IMR-90 (cell line): Measurements from ENCODE around the gene MBL2. TPM values are rescaled to one million over a fixed set of nuclear protein-coding genes. Genes with fewer than 3 reads are reported as not detected.
A peak's percentile ranks its signal among the peaks of the same experiment; 100 is the strongest.

Experiments
- ATAC-seq: fragments of 200-7000 bp; cut with Tn5 transposase; 2 replicates; pipeline ENCODE4 v1.9.1; 2020; ENCODE audit warnings: low read depth, mild to moderate bottlenecking, moderate library complexity
- BruUV-seq: library from RNA; stranded (reverse); fragments of 400-500 nt; replicated peaks from 2 replicates; lab custom pipeline; 2021; lab: Mats Ljungman, UMichigan
- CTCF ChIA-PET: fragments of 300-600 bp; formaldehyde crosslinking; extraction: SDS; loops from one replicate; lab custom pipeline; 2021; ENCODE audit warnings: antibody characterized with exemption; lab: Yijun Ruan, JAX
- POLR2A ChIA-PET: fragments of 300-600 bp; sonication (Branson Sonifier 250); formaldehyde crosslinking; loops from one replicate; lab custom pipeline; 2022; ENCODE audit warnings: antibody characterized with exemption; ENCODE audit not compliant: unreplicated experiment; lab: Charles Lee
- DNase-seq: peaks from one replicate; pipeline ENCODE4 v3.0.0; 2013
- H2AFZ ChIP-seq: replicated peaks from 2 replicates; pipeline ENCODE3; 2013; ENCODE audit warnings: low read length, mild to moderate bottlenecking; ENCODE audit not compliant: poor library complexity
- H2AK5ac ChIP-seq: 2 replicates; pipeline ENCODE4 v1.6.1; 2013; ENCODE audit warnings: low read depth, low read length, inconsistent platforms
- H2AK9ac ChIP-seq: replicated peaks from 2 replicates; pipeline ENCODE3; 2013; ENCODE audit warnings: mild to moderate bottlenecking, low read depth, low read length, moderate library complexity; ENCODE audit not compliant: poor library complexity
- H2BK120ac ChIP-seq: 2 replicates; pipeline ENCODE4 v1.6.1; 2013; ENCODE audit warnings: low read depth, low read length, inconsistent platforms
- H2BK15ac ChIP-seq: 3 replicates; pipeline ENCODE4 v1.6.1; 2013; ENCODE audit warnings: low read depth, low read length, inconsistent platforms
- H2BK20ac ChIP-seq: 2 replicates; pipeline ENCODE4 v1.6.1; 2013; ENCODE audit warnings: low read depth, mild to moderate bottlenecking, inconsistent platforms, low read length, moderate library complexity
- H2BK5ac ChIP-seq: 2 replicates; pipeline ENCODE4 v1.6.1; 2013; ENCODE audit warnings: mild to moderate bottlenecking, low read depth, low read length, inconsistent platforms; ENCODE audit not compliant: poor library complexity, severe bottlenecking
- H3K14ac ChIP-seq: replicated peaks from 2 replicates; pipeline ENCODE4 v1.6.1; 2013; ENCODE audit warnings: low read depth, low read length, inconsistent platforms
- H3K18ac ChIP-seq: 2 replicates; pipeline ENCODE4 v1.6.1; 2013; ENCODE audit warnings: low read depth, low read length, control low read depth
- H3K23ac ChIP-seq: 2 replicates; pipeline ENCODE4 v1.6.1; 2013; ENCODE audit warnings: low read depth, low read length, inconsistent platforms
- H3K27ac ChIP-seq: 2 replicates; pipeline ENCODE4 v1.5.1; 2013; ENCODE audit warnings: mild to moderate bottlenecking, control low read depth, low read length; ENCODE audit not compliant: insufficient read depth
- H3K27me3 ChIP-seq: 2 replicates; pipeline ENCODE4 v1.6.1; 2013; ENCODE audit warnings: low read length; ENCODE audit not compliant: control insufficient read depth, insufficient read depth
- H3K36me3 ChIP-seq: 2 replicates; pipeline ENCODE4 v1.6.1; 2013; ENCODE audit warnings: low read length, mixed read lengths; ENCODE audit not compliant: control insufficient read depth, insufficient read depth
- H3K4ac ChIP-seq: 2 replicates; pipeline ENCODE4 v1.6.1; 2013; ENCODE audit warnings: low read depth, low read length, inconsistent platforms
- H3K4me1 ChIP-seq: 2 replicates; pipeline ENCODE4 v1.6.1; 2013; ENCODE audit warnings: low read length, mixed read lengths; ENCODE audit not compliant: control insufficient read depth, insufficient read depth
- H3K4me2 ChIP-seq: 2 replicates; pipeline ENCODE4 v1.6.1; 2013; ENCODE audit warnings: low read depth, mild to moderate bottlenecking, control low read depth, low read length, moderate library complexity
- H3K4me3 ChIP-seq: 2 replicates; pipeline ENCODE4 v1.5.1; 2013; ENCODE audit warnings: low read depth, mild to moderate bottlenecking, control low read depth, low read length, moderate library complexity; ENCODE audit not compliant: insufficient read depth
- H3K56ac ChIP-seq: 2 replicates; pipeline ENCODE4 v1.6.1; 2013; ENCODE audit warnings: low read length, inconsistent platforms; ENCODE audit not compliant: insufficient read depth; ENCODE audit errors: extremely low read depth
- H3K79me1 ChIP-seq, 2 experiments: 2 replicates each; pipeline ENCODE4 v1.6.1; 2013; ENCODE audit warnings: low read length in 2 of 2, inconsistent platforms in 1 of 2, low read depth in 1 of 2
- H3K9ac ChIP-seq: 2 replicates; pipeline ENCODE4 v1.6.1; 2013; ENCODE audit warnings: low read depth, low read length, control low read depth
- H3K9me1 ChIP-seq: 2 replicates; pipeline ENCODE4 v1.6.1; 2013; ENCODE audit warnings: low read length, inconsistent platforms; ENCODE audit not compliant: insufficient read depth
- H3K9me3 ChIP-seq: 2 replicates; pipeline ENCODE4 v1.6.1; 2013; ENCODE audit warnings: low read length; ENCODE audit not compliant: control insufficient read depth, insufficient read depth
- H4K20me1 ChIP-seq: 2 replicates; pipeline ENCODE4 v1.6.1; 2013; ENCODE audit warnings: low read length, inconsistent platforms; ENCODE audit not compliant: insufficient read depth
- H4K5ac ChIP-seq: 2 replicates; pipeline ENCODE4 v1.6.1; 2013; ENCODE audit warnings: mild to moderate bottlenecking, low read depth, low read length, control low read depth
- H4K8ac ChIP-seq, 2 experiments: 2 replicates each; pipeline ENCODE4 v1.6.1; 2013; ENCODE audit warnings: low read depth in 2 of 2, low read length in 2 of 2, control low read depth in 1 of 2, inconsistent platforms in 1 of 2
- H4K91ac ChIP-seq: 2 replicates; pipeline ENCODE4 v1.6.1; 2013; ENCODE audit warnings: low read depth, low read length, inconsistent platforms; ENCODE audit not compliant: insufficient read depth
- CEBPB ChIP-seq: IDR thresholded peaks from 2 replicates; pipeline ENCODE4 v1.6.1; 2012; ENCODE audit warnings: low read depth, low read length, improper control_type of control experiment
- WGBS, 2 experiments: methylation state at CpG; one replicate each; pipeline versions ENCODE4 v1.1.5 to v1.1.7; 2013; ENCODE audit warnings: missing lambda C conversion rate in 2 of 2; ENCODE audit not compliant: insufficient read length in 1 of 2; ENCODE audit errors: extremely low coverage in 2 of 2; 5-methylcytosine and 5-hydroxymethylcytosine counted together
- dilution Hi-C: fragments of 300-500 bp; cut with HindIII; formaldehyde crosslinking; loops from one replicate; pipeline ENCODE4 v1.14.3; 2018; ENCODE audit warnings: low sequenced_read_pairs; ENCODE audit not compliant: unreplicated experiment
- in situ Hi-C: fragments of 300-500 bp; cut with MboI; formaldehyde crosslinking; loops from 3 replicates; pipeline ENCODE4 v1.14.3; 2019; ENCODE audit warnings: low sequenced_read_pairs, inconsistent platforms, mixed read lengths
- intact Hi-C: fragments of 100-400 bp; cut with micrococcal nuclease; formaldehyde crosslinking; loops from 2 replicates; pipeline ENCODE4 v1.10.0; 2022
- polyA plus RNA-seq, 3 experiments: library from polyadenylated mRNA; depleted of rRNA; stranded (reverse); fragments of >200 nt; gene quantifications; 2 replicates each; pipeline ENCODE4 v1.2.3, GENCODE V29; 2012; ENCODE audit warnings: low replicate concordance in 1 of 3
- total RNA-seq: library from RNA; depleted of rRNA; stranded (reverse); fragments of >200 nt; gene quantifications from 2 replicates; pipeline ENCODE4 v1.2.3, GENCODE V29; 2012
- TF ChIP-seq, protein P1 (sequence below): conservative IDR thresholded peaks from 2 replicates; pipeline ENCODE4 v1.5.1; 2012; ENCODE audit warnings: mild to moderate bottlenecking, low read depth, low read length, improper control_type of control experiment

MBL2 gene
- total and polyA plus RNA-seq, 2 of the 4 experiments (the other 2 are of a cell fraction) = not detected

DNA sequence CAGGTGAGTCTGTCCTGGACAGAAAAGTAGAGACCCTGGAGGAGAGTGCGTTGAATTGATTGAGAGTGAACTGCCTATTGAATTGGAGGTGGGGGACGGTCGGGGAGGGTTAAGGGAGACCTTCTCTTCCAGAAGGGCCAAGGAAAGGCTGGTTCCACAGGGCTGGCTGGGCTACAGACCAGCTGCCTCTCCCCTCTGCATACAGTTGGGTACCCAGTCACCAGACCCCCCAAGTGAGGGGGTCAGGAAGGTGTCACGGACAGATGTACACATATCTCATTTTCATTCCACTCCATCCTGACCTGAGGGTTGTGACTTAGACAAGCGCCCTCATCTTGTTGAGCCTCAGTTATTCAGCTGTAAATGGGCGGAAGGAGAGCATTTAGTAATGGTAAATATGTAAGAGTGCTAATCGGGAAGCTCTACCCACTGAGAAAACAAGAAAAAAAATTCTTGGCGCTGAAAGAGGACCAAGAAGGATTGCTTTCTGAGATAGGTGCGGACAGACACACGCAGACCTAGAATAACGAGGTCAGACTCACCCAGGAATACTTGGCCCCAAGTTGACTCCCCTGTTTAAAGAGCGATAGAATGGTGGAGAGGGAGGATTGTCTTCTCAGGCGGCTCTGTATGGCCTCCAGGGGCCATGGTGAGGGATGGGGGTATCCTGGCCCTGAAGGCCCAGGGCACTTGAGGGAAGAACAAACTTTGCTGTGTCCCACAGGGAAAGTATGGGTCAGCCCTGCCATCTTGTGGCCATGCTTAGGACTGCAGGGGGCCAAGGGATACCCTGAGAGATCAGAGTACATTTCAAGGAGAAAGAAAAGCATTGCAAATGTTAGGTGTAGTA is 7.2 kb upstream of the MBL2 start (continued):
- TF ChIP-seq CEBPB = no peak

GRCh38 chr10:52778511-52779392 is 6.2 kb upstream of the MBL2 start:
- BruUV-seq = no TSS peak
- peak; percentile 18 for DNase-seq

More at GRCh38 chr10:52778511-52779392, 6.2 kb upstream of the MBL2 start:
- Histone ChIP-seq H3K9me3 (no peaks in the 10 kb centered on the region), H4K5ac (no peak overlapping the region), H4K20me1 (no peaks in the 10 kb centered on the region), H2BK20ac (no peak overlapping the region), H3K56ac (no peak overlapping the region), H3K36me3 (no peaks in the 10 kb centered on the region), H4K91ac (no peak overlapping the region), H2AK9ac (no peak overlapping the region), H3K14ac (no peak overlapping the region), H3K4me1 (no peaks in the 10 kb centered on the region), H3K18ac (no peak overlapping the region), H3K9me1 (no peaks in the 10 kb centered on the region), H3K4me3 (no peak overlapping the region), H2BK15ac (no peak overlapping the region), H3K79me1 (no peaks in the 10 kb centered on the region), H2AK5ac (no peak overlapping the region), H3K27ac (no peak overlapping the region), H2BK120ac (no peak overlapping the region), H2AFZ (peak overlapping the region; percentile 75), H4K8ac (no peak overlapping the region), H3K9ac (no peak overlapping the region), H3K4me2 (peak overlapping the region; percentile 45; the same call in 1 of the 2 replicates), H3K4ac (no peak overlapping the region), H2BK5ac (no peak overlapping the region), H3K23ac (no peak overlapping the region), H3K27me3 (peaks cover 19% of the 10 kb centered on the region)
- ChIA-PET POLR2A (no interaction called here), CTCF (interaction anchor here (0.9 to 2.5 kb wide), 6 partner anchors 10 to 471 kb away, joined by 3 to 8 read pairs (median 3); no protein-coding TSS in a partner anchor)
- dilution Hi-C loops (no loop called here), intact Hi-C loops (no loop called here), in situ Hi-C loops (no loop called here)
- 27% methylated on average over 10 of the region's 42 CpGs; no CpG with 5 or more reads in 1 of the 2 experiments for WGBS, 2 experiments
- ATAC-seq = no peak
- TF ChIP-seq, protein P1, sequence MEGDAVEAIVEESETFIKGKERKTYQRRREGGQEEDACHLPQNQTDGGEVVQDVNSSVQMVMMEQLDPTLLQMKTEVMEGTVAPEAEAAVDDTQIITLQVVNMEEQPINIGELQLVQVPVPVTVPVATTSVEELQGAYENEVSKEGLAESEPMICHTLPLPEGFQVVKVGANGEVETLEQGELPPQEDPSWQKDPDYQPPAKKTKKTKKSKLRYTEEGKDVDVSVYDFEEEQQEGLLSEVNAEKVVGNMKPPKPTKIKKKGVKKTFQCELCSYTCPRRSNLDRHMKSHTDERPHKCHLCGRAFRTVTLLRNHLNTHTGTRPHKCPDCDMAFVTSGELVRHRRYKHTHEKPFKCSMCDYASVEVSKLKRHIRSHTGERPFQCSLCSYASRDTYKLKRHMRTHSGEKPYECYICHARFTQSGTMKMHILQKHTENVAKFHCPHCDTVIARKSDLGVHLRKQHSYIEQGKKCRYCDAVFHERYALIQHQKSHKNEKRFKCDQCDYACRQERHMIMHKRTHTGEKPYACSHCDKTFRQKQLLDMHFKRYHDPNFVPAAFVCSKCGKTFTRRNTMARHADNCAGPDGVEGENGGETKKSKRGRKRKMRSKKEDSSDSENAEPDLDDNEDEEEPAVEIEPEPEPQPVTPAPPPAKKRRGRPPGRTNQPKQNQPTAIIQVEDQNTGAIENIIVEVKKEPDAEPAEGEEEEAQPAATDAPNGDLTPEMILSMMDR = peak; percentile 46
- no peak for TF ChIP-seq CEBPB
